ENCODE measurements around the gene BACH2. TPM values are rescaled to one million over a fixed set of nuclear protein-coding genes. Genes with fewer than 3 reads are reported as not detected.
A peak's percentile ranks its signal among the peaks of the same experiment; 100 is the strongest.

The BACH2 gene
- total and polyA plus RNA-seq, 9 of the 15 experiments (the other 6 are each of a cell fraction or from before 2014, with no cell fraction given) = 0.06 to 3.1 (median 0.59) TPM

- DNase-seq (ENCODE audit: extremely low read depth in 1 of 4, low spot score in 3 of 4) = peak in 1 of 4 experiments; percentile 16
- TF ChIP-seq HNRNPK (IDR thresholded peaks at IDR 0.05; ENCODE audit: low read depth, low read length, poor library complexity, severe bottlenecking) (no peak), E2F8 (IDR thresholded peaks at IDR 0.05; ENCODE audit: low read depth, partially characterized antibody) (no peak), THRAP3 (IDR thresholded peaks at IDR 0.05; ENCODE audit: borderline replicate concordance) (no peak), MAFF (IDR thresholded peaks at IDR 0.05; ENCODE audit: low read length) (no peak), ZBTB12 (CRISPR knock-in tag; IDR thresholded peaks at IDR 0.05) (no peak), ATF3 (IDR thresholded peaks at IDR 0.05) (peak; percentile 26; the same call in 1 of the 2 replicates), ATF3 (CRISPR knock-in tag; conservative IDR thresholded peaks at IDR 0.05) (no peak), ZNF318 (IDR thresholded peaks at IDR 0.05; ENCODE audit: borderline replicate concordance in 1 of 2, low read depth in 1 of 2) (no peak)
These were observed 271.1 kb downstream of the BACH2 start for GRCh38 chr6:90025523-90026061.

More at GRCh38 chr6:90025523-90026061, 271.1 kb downstream of the BACH2 start:
- Histone ChIP-seq H3K36me3 (ENCODE audit: control insufficient read depth, insufficient read depth, low read length) (no peaks in the 10 kb centered on the region), H3K79me2 (ENCODE audit: control insufficient read depth, insufficient read depth, low read length) (no peaks in the 10 kb centered on the region), H3K9me3 (replicated peaks; ENCODE audit: control insufficient read depth, insufficient read depth, low read depth, low read length) (no peaks in the 10 kb centered on the region), H3K4me1 (replicated peaks in 1 of 2; ENCODE audit: control insufficient read depth in 2 of 2, insufficient read depth in 2 of 2, low read length in 2 of 2) (no peaks in the 10 kb centered on the region; a peak in 1 of 5 replicates), H3K9me1 (ENCODE audit: control insufficient read depth, insufficient read depth, low read length) (no peaks in the 10 kb centered on the region), H2AFZ (ENCODE audit: low read depth, low read length) (no peak overlapping the region), H3K4me3 (no peak overlapping the region), H3K9ac (ENCODE audit: insufficient read depth in 1 of 2, low read depth in 2 of 2, low read length in 2 of 2) (no peak overlapping the region), H3K27ac (ENCODE audit: extremely low read depth, low read depth, low read length) (no peak overlapping the region), H4K20me1 (replicated peaks; ENCODE audit: control insufficient read depth, insufficient read depth, low read length) (no peaks in the 10 kb centered on the region), H3K4me2 (ENCODE audit: insufficient read depth, low read length) (no peak overlapping the region), H3K27me3 (ENCODE audit: control insufficient read depth in 2 of 2, insufficient read depth in 2 of 2, low read length in 2 of 2) (peaks cover 11 to 20% of the 10 kb centered on the region in 2 experiments; a peak in 4 of 5 replicates)
- 3% methylated on average over 5 of the region's 5 CpGs for WGBS (ENCODE audit: insufficient coverage, low coverage, missing lambda C conversion rate)
- in situ Hi-C loops (cut with MboI) (no loop called here), intact Hi-C loops (cut with micrococcal nuclease) (no loop called here)
- POLR2A ChIA-PET = no interaction called here
- BruUV-seq (replicated peaks) = no TSS peak
- ATAC-seq = no peak
- FAIRE-seq = no peak
- CTCF ChIA-PET (ENCODE audit: low intra/inter-chr PET ratio) = no interaction called here

Measured in K562 (cell line).